HG02759 (cell line): ENCODE measurements around the gene RPS4Y2.

Experiments
- ATAC-seq: cut with Tn5 transposase; IDR thresholded peaks from one replicate; pipeline ENCODE4 v1.9.1; 2021; ENCODE audit warnings: mild to moderate bottlenecking, moderate library complexity; ENCODE audit not compliant: unreplicated experiment

The RPS4Y2 gene

DNA sequence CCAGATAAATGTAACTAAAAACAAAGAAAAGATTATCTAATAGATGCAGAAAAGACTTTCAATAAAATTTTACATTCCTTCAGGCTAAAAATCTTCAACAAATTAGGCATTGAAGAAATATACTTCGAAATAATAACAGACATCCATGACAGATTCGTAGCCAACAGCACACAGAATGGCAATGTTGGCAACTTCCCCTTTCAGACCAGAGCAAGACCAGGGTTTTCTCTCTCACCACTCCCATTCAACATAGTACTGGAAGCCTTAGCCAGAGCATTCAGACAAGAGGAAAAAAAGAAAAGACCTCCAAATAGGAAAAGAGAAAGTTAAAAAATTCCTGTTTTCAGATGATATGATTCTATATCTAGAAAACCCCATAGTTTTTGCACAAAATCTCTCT is 61.2 kb downstream of the RPS4Y2 start:
- ATAC-seq = no peak
